OCI-LY1 (cell line): Measurements from ENCODE around the gene MRPL3.
A peak's percentile ranks its signal among the peaks of the same experiment; 100 is the strongest.

Experiments used
- EZH2 ChIP-seq: fragments of 200-600 bp; sonication (generic), shearing (Covaris generic); IDR thresholded peaks from 2 replicates; pipeline ENCODE4 v1.8.0; 2017; ENCODE audit warnings: borderline replicate concordance, mixed run types, mild to moderate bottlenecking, antibody characterized with exemption, low read length, moderate library complexity, mixed read lengths
- TF ChIP-seq, protein P1 (sequence below): fragments of 200-600 bp; sonication (generic), shearing (Covaris generic); IDR thresholded peaks from 2 replicates; pipeline ENCODE4 v1.5.1; 2017; ENCODE audit warnings: mild to moderate bottlenecking, antibody characterized with exemption, low read length, moderate library complexity, mixed read lengths

DNA sequence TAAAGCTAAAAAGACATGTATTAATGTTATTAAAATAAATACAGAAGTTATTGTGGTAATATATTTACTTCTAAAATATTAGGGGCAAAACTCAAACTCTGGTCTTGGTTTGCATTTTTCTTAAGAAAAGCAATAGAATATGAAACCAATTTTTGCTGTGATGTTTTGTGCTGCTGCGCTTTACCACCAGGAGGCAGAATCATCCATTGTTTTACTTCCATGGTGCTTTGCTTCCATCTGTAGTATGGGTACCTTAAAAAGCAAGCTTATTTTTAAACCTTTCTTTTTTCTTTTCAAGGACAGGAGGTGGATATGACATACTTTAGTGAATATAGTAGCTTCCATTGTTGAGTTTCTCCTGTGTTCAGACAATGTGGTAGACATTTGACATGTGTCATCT is 46.6 kb upstream of the MRPL3 start:
- TF ChIP-seq, protein P1, sequence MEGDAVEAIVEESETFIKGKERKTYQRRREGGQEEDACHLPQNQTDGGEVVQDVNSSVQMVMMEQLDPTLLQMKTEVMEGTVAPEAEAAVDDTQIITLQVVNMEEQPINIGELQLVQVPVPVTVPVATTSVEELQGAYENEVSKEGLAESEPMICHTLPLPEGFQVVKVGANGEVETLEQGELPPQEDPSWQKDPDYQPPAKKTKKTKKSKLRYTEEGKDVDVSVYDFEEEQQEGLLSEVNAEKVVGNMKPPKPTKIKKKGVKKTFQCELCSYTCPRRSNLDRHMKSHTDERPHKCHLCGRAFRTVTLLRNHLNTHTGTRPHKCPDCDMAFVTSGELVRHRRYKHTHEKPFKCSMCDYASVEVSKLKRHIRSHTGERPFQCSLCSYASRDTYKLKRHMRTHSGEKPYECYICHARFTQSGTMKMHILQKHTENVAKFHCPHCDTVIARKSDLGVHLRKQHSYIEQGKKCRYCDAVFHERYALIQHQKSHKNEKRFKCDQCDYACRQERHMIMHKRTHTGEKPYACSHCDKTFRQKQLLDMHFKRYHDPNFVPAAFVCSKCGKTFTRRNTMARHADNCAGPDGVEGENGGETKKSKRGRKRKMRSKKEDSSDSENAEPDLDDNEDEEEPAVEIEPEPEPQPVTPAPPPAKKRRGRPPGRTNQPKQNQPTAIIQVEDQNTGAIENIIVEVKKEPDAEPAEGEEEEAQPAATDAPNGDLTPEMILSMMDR: peak; percentile 91
- no peak for TF ChIP-seq EZH2
